Activated CD4-positive, alpha-beta T cell treated with anti-CD3 and anti-CD28 coated beads, Interleukin-2, amount 10 ng/mL, durations not matched to agents 24 days and 14 days (primary cell): ENCODE results near the gene C5orf58. TPM values are rescaled to one million over a fixed set of nuclear protein-coding genes. Genes with fewer than 3 reads are reported as not detected.

Experiments
- total RNA-seq: library from RNA; stranded (reverse); gene quantifications from 2 replicates; pipeline ENCODE4 v1.2.3, GENCODE V29; 2022

The C5orf58 gene
- total RNA-seq, 1 donor from 2014 or later: not detected

Other genes starting within 250 kb of the C5orf58 start
- gene FOXI1, start 127.1 kb upstream of the C5orf58 start, total RNA-seq: 0.09 TPM in 1 of 2 replicates, not detected in the other
- gene LCP2, start 64.8 kb downstream of the C5orf58 start, total RNA-seq: 278 and 283 TPM in 2 replicates
- gene KCNMB1, start 156.4 kb downstream of the C5orf58 start, total RNA-seq: 0.07 TPM in 1 of 2 replicates, not detected in the other